Left renal pelvis (tissue), 4 donors: ENCODE data around the gene PEX14. TPM values are rescaled to one million over a fixed set of nuclear protein-coding genes. Genes with fewer than 3 reads are reported as not detected.
"Not testable (repeated sequence)": the region's sequence is repeated elsewhere in the genome, so short reads cannot be mapped to it uniquely, and the experiment has no call there.

Source experiments
- DNase-seq, 4 donors: peaks; one replicate each; pipeline ENCODE4 v3.0.0-alpha.2; 2013; ENCODE audit warnings: low read depth in 4 of 4, low spot score in 3 of 4
- polyA plus RNA-seq, 4 donors: library from polyadenylated mRNA; unstranded; fragments of 120-200 nt; gene quantifications; one replicate each; pipeline ENCODE4 v1.2.1, GENCODE V29; 2013; ENCODE audit not compliant: insufficient read length in 4 of 4

The PEX14 gene
- polyA plus RNA-seq, 4 donors = 15.6 to 26.2 (median 19.3) TPM

DNA sequence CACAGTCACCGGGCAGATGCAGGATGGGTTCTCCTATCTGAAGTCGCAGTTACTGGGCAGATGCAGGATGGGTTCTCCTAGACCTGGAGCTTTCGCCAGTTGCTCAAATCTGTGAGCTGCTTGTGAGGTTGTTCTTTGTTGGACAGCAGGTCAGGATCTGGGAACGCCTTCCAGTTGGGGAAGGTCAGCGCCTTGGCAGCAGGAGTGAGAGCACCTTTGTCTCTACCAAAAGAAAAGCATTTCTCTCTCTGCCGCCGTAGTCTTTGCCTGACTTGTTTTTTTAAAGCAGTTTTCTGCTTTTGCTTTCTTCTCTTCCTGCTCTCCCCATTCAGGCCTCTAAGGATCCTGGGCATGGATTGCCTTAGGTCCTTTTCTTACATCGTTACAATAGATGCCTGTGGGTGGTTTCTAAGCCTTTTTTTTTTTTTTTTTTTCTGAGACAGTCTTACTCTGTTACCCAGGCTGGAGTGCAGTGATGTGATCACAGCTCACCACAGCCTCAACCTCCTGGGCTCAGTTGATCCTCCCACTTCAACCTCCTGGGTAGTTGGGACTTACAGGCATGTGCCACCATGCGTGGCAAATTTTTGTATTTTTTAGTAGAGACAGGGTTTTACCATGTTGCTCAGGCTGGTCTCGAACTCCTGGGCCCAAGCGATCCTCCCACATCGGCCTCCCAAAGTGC is 15.7 kb downstream of the PEX14 start:
- no peak for DNase-seq

- no peak for DNase-seq
These were observed 19.6 kb downstream of the PEX14 start for GRCh38 chr1:10494418-10494753.

- no peak for DNase-seq
These were observed 20.2 kb downstream of the PEX14 start for GRCh38 chr1:10494754-10495474.

GRCh38 chr1:10495475-10495817 is 20.7 kb downstream of the PEX14 start:
- DNase-seq = no peak

GRCh38 chr1:10495952-10496351 is 21.2 kb downstream of the PEX14 start:
- peak in 2 of 4 donors; percentile 51 to 63 for DNase-seq

- no peak for DNase-seq
These were observed 22.4 kb downstream of the PEX14 start for GRCh38 chr1:10497109-10497508.

- DNase-seq = no peak
These were observed 23.5 kb downstream of the PEX14 start for GRCh38 chr1:10498231-10498630.

DNA sequence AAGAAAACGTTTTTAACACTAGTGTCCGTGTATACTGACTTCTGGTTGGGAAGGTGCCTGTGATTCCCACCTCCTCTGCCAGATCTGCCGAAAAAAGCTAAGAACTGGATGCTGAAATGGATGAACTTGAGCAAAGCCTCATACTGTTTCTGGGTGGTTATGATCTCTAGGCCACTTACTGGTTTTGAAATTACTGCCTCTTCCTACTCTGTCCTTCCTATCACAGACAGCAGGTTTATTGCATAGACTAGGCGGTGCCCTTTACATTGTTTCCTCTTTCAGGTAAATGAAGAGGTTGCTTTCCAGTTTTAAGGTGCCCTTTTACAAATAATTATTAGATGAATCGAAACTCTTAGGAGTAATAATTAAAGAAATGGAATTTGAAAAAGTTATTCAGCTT is 27.5 kb downstream of the PEX14 start:
- no peak for DNase-seq

DNA sequence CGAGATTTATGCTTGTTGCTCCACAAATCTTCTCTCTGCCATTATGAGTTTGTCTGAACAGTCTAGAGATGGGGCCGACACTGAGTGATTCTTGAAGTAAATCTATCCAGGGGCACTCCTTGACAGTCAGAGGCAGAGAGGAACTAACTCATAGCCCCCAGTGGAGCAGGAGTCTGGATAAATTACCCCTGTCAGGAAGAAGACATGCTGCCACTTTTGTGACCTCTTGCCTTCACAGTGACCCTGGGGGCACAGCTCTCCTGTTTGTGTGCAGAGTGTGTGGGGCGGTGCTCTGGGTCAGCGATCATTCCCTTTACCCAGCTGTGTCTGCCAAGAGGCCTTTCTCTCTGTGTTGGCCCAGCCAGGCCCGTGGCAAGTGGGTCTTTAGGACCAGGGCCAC is 29.5 kb downstream of the PEX14 start:
- no peak for DNase-seq

GRCh38 chr1:10506046-10506676 is 31.4 kb downstream of the PEX14 start:
- DNase-seq = not testable (repeated sequence)

DNA sequence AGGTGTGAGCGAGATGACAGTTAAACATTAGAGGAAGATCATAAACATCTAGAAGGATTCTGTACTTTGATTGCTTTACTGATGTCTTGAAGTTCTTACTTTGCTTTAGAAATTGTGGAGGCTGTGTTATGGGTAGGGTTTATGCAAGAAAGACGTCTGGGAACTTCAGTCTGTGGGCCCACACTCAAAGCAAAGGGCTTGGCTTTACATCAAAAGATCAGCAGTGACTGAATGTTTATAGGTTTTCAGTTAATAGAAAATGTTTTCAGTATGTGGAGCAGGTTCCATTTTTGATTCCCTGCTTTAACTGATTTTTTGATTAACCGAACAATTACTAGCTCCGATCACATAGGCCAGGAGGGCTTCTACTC is 31.9 kb downstream of the PEX14 start:
- no peak for DNase-seq

GRCh38 chr1:10507111-10507879 is 32.5 kb downstream of the PEX14 start:
- DNase-seq = no peak

DNA sequence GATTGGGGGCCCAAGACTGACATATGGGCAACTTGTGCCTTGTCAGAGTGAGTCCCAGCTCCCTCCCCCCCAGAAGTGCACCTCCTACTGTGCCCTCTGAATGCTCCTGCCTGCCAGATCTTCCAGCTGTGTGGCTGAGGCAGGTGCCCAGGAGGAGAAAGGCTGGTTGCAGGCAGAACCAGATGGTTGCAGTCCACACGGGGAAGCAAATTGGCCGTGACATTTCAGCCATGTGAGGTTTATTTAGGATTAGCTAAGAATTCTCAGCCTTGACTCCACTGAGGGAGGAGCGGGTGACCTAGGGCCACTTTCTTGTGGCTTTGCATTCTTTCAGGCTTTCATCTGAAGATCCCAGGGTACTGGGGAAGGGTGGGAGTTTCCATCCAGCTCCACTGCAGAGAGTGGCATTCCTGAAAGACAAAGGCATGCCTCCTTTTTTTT is 33.8 kb downstream of the PEX14 start:
- DNase-seq = no peak

DNA sequence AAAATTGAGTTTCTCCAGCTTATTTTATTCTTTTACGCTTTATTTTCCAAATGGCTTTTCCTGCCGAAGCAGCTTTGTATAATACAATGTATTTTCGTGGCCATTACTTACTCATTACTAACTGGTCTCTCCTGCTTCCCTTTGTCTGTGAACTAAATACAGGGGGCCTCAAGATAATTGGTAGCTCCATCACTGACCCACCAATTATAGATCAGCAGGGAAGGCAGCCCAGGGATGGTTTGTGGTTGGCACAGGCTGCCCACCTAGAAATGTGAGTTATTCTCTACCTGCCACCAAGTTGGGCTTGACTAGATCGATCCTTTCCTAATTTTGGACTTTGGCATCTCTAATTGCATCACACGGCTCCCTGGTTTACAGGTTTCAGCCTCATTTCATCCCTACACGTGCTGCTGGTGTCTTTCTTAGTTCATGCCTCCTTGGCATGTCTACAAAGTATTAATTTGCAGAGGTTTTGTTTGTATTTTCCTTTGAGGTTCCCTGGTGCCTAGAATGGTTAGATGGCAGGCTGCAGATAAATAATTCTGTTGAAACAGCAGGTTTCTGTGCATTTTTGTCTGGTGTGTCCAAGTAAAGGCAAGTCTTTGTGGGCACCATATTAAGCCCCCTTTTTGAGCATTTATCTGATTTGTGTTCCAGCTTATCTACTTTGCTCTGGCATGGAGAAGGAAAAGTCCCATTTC is 35.2 kb downstream of the PEX14 start:
- no peak for DNase-seq

- DNase-seq = no peak
These were observed 36.1 kb downstream of the PEX14 start for GRCh38 chr1:10510520-10511493.

- no peak for DNase-seq
These were observed 36.7 kb downstream of the PEX14 start for GRCh38 chr1:10511494-10511885.

DNA sequence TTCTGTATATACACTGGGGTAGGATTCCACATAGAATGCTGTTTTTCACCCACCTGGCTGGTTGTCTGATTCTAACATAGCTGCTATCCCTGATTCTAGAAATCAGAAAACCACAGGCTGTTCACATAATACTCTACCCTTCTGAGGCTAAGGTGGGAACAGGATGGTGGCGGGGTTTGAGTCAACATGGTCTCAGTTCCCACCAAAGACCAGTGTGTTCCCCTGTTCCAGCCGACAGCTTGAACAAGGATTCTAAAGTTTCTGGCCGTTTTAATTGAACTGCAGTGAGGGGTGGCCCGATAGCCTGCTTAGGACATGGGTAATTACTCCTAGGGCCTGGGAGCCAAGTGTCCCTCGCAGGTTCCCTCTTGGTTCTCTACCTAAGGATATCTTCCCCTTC is 38.4 kb downstream of the PEX14 start:
- DNase-seq = no peak

DNA sequence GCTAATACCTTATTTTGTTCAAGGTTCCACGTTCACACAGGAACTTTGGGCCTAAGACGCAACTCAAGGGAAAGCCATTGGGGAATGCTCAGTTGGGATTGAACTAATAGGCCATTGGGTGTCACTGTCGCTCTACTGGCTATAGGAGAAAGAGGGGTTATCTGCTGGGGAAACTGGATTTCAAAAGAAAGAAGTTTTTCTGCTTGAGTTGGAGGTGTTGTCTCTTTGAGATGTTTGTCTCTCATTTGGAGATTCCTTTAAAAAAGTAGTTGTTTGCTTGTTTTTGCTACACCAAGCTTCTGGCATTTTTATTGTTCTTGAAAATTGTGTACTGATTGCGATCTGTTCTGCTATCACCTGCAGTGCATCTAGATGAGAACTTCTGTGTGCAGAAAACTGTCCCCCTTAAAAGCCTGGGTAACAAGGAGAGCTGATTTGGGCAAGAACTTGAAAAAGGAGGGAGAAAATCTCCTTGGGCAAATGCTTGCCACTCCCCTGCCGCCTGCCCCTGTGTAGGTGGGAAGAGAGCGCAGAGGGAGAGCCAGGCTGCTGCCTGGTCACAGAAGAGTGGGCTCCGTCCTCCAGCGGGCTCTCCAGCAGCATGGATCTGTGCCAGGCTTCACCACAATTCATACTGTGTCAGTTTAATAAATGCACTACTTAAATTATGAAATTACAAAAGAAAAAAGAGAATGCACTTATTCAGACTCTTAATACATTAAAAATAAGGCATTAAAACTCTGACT is 39.9 kb downstream of the PEX14 start:
- DNase-seq = no peak
